ENCODE measurements around the gene UBXN4. TPM values are rescaled to one million over a fixed set of nuclear protein-coding genes. Genes with fewer than 3 reads are reported as not detected.

The UBXN4 gene
- total and polyA plus RNA-seq, 2 donors (not counting 1 experiment from before 2014, with no cell fraction given) = 78.8 to 108 TPM

GRCh38 chr2:135799738-135800137 lies 58.1 kb downstream of the UBXN4 start:
- Histone ChIP-seq H3K36me3 (ENCODE audit: control insufficient read depth, insufficient read depth, low read length) (no peaks in the 10 kb centered on the region), H3K4me1 (ENCODE audit: control insufficient read depth, extremely low read depth, insufficient read depth, low read length) (no peaks in the 10 kb centered on the region), H3K4me3 (replicated peaks in 1 of 4; ENCODE audit: control extremely low read depth in 1 of 4, insufficient read depth in 1 of 4, low read depth in 3 of 4, low read length in 4 of 4) (no peak overlapping the region), H3K9me3 (ENCODE audit: control insufficient read depth, insufficient read depth, low read depth, low read length) (no peaks in the 10 kb centered on the region), H3K27ac (ENCODE audit: insufficient read depth, low read length) (no peak overlapping the region), H2AFZ (ENCODE audit: low read length) (no peak overlapping the region), H3K27me3 (ENCODE audit: control insufficient read depth, insufficient read depth, low read length) (no peaks in the 10 kb centered on the region), H3K79me2 (ENCODE audit: control insufficient read depth, insufficient read depth, low read length) (no peaks in the 10 kb centered on the region), H4K20me1 (ENCODE audit: control insufficient read depth, extremely low read depth, insufficient read depth, low read length) (no peaks in the 10 kb centered on the region), H3K4me2 (ENCODE audit: extremely low read depth, insufficient read depth, low read length) (no peak overlapping the region), H3K9ac (ENCODE audit: insufficient read depth, low read length) (no peak overlapping the region)
- DNase-seq (ENCODE audit: low read depth in 2 of 2) = no peak
- TF ChIP-seq EZH2 (IDR thresholded peaks at IDR 0.05; ENCODE audit: low read length, missing control alignments) (no peak), CTCF (conservative IDR thresholded peaks at IDR 0.05 in 1 of 2, IDR thresholded peaks at IDR 0.05 in 1 of 2; ENCODE audit: low read depth in 1 of 2, low read length in 2 of 2) (no peak)

- DNase-seq (ENCODE audit: low read depth in 2 of 2) = no peak
Observed at GRCh38 chr2:135800513-135801460, 59.1 kb downstream of the UBXN4 start.

More at GRCh38 chr2:135800513-135801460, 59.1 kb downstream of the UBXN4 start:
- H2AFZ ChIP-seq (ENCODE audit: low read length) = no peak overlapping the region
- no peaks in the 10 kb centered on the region for H3K27me3 ChIP-seq (ENCODE audit: control insufficient read depth, insufficient read depth, low read length)
- no peaks in the 10 kb centered on the region for H3K9me3 ChIP-seq (ENCODE audit: control insufficient read depth, insufficient read depth, low read depth, low read length)
- TF ChIP-seq CTCF (conservative IDR thresholded peaks at IDR 0.05 in 1 of 2, IDR thresholded peaks at IDR 0.05 in 1 of 2; ENCODE audit: low read depth in 1 of 2, low read length in 2 of 2) (no peak), EZH2 (IDR thresholded peaks at IDR 0.05; ENCODE audit: low read length, missing control alignments) (no peak)
- H3K79me2 ChIP-seq (ENCODE audit: control insufficient read depth, insufficient read depth, low read length) = no peaks in the 10 kb centered on the region
- no peak overlapping the region for H3K9ac ChIP-seq (ENCODE audit: insufficient read depth, low read length)
- no peak overlapping the region for H3K4me2 ChIP-seq (ENCODE audit: extremely low read depth, insufficient read depth, low read length)
- H3K36me3 ChIP-seq (ENCODE audit: control insufficient read depth, insufficient read depth, low read length) = no peaks in the 10 kb centered on the region
- no peak overlapping the region for H3K4me3 ChIP-seq (replicated peaks in 1 of 4; ENCODE audit: control extremely low read depth in 1 of 4, insufficient read depth in 1 of 4, low read depth in 3 of 4, low read length in 4 of 4)
- H3K27ac ChIP-seq (ENCODE audit: insufficient read depth, low read length) = no peak overlapping the region
- no peaks in the 10 kb centered on the region for H4K20me1 ChIP-seq (ENCODE audit: control insufficient read depth, extremely low read depth, insufficient read depth, low read length)
- no peaks in the 10 kb centered on the region for H3K4me1 ChIP-seq (ENCODE audit: control insufficient read depth, extremely low read depth, insufficient read depth, low read length)
